A549 treated with AZD9567 at 1 μM for 4 hours (cell line): Measurements from ENCODE around the gene ADSS1. TPM values are rescaled to one million over a fixed set of nuclear protein-coding genes. Genes with fewer than 3 reads are reported as not detected.

ENCODE experiments used
- total RNA-seq: library from RNA; stranded (reverse); fragments of 200-300 nt; extraction: Qiagen RNA extraction; gene quantifications from 5 replicates; pipeline ENCODE4 v1.2.3, GENCODE V29; 2022; ENCODE audit not compliant: insufficient read depth

ADSS1 gene
- 4.7 to 7.4 TPM (median 5.8 TPM) in 5 replicates for total RNA-seq

GRCh38 chr14:104723651-104724406, at the start of gene ADSS1:
ADSS1 (plus strand) TSS chr14:104724229; CDS start chr14:104724271, 42 bp downstream.

GRCh38 chr14:104689109-104689880, 34.7 kb upstream of the ADSS1 start, which contains the start of gene INF2:
INF2 (plus strand) TSS chr14:104689618; CDS start chr14:104701366, 11,748 bp downstream.

GRCh38 chr14:104752735-104753527, 28.9 kb downstream of the ADSS1 start, which contains the start of gene SIVA1:
SIVA1 (plus strand) TSS chr14:104753147; CDS start chr14:104753202, 55 bp downstream.

GRCh38 chr14:104794993-104795780, 71.2 kb downstream of the ADSS1 start, which contains the start of gene AKT1:
AKT1 (minus strand) TSS chr14:104795748; CDS start chr14:104792643, 3,105 bp downstream.

Other genes starting within 250 kb of the ADSS1 start
- not detected in 5 replicates for gene C14orf180, start 144.5 kb upstream of the ADSS1 start, total RNA-seq
- gene TMEM179, start 119.5 kb upstream of the ADSS1 start, total RNA-seq: 0.27 to 0.36 TPM (median 0.33 TPM) in 4 of 5 replicates, not detected in the other
- gene INF2, start 34.6 kb upstream of the ADSS1 start, total RNA-seq: 79.3 to 135 TPM (median 130 TPM) in 5 replicates
- 111 to 224 TPM (median 212 TPM) in 5 replicates for gene SIVA1, start 28.9 kb downstream of the ADSS1 start, total RNA-seq
- gene AKT1, start 71.5 kb downstream of the ADSS1 start, total RNA-seq: 79.8 to 113 TPM (median 105 TPM) in 5 replicates
- 2.4 to 3.7 TPM (median 3.0 TPM) in 5 replicates for gene ZBTB42, start 76.9 kb downstream of the ADSS1 start, total RNA-seq
- gene CEP170B, start 141.0 kb downstream of the ADSS1 start, total RNA-seq: 14.1 to 30.0 TPM (median 29.0 TPM) in 5 replicates
- gene PLD4, start 200.7 kb downstream of the ADSS1 start, total RNA-seq: 0.01 to 0.16 TPM (median 0.09 TPM) in 3 of 5 replicates, not detected in the others